Glomerular visceral epithelial cell (primary cell): Measurements from ENCODE around the gene MUC4.
"Not testable (repeated sequence)": the region's sequence is repeated elsewhere in the genome, so short reads cannot be mapped to it uniquely, and the experiment has no call there.

Experiments used
- DNase-seq: peaks from one replicate; pipeline ENCODE4 v3.0.0-alpha.2; 2016; ENCODE audit errors: extremely low spot score

MUC4 gene

DNA sequence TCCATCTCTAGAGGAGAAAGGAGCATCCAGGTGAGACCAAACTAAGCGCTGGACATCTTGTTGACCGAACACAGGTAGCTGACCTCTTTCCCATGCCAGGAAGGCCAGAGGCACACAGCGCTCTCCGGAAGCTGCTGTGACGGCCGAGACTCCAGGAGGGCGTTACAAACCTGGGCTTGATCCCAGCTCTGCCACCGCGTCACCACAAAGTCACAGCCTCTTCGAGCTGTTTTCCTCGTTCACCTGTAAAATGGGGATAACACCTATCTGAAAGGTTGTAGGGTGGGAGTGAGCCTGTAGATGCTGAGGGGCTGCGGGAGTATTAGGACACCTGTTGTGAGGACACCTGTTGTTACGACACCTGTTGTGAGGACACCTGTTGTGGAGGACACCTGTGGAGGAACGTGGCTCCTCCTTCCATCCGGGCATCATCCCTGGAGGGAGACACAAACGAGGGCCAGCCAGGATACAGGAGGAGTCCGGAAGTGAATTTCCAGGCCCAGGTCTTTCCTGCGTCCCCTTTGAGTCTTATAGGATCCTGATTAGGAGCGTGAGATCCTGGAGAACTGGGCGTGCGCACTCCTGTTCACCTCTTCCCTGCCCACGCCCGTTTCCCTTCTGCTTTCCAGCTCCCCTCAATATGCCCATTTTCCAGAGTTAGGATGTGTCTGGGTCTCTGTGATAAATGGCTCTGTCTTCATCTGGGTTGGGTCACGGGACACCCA is 2.3 kb upstream of the MUC4 start:
- DNase-seq = no peak

DNA sequence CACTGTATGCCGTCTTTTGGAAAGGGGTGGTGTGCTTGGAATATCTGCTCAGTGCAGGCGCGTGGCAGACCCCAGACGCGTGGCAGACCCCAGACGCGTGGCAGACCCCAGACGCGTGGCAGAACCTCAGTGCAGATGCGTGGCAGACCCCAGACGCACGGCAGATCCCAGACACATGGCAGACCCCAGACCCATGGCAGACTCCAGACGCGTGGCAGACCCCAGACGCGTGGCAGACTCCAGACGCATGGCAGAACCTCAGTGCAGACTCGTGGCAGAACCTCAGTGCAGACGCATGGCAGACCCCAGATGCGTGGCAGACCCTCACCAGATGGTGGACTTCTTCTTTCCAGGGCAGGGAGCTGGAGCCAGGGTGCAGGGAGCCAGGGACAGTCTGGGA is 637 bp upstream of the MUC4 start:
- no peak for DNase-seq

GRCh38 chr3:195810455-195810845 is 1.3 kb downstream of the MUC4 start:
- DNase-seq = no peak

- DNase-seq = no peak
Measured at GRCh38 chr3:195809796-195810454, 1.8 kb downstream of the MUC4 start.

- no peak for DNase-seq
Measured at GRCh38 chr3:195809291-195809785, 2.4 kb downstream of the MUC4 start.

GRCh38 chr3:195808741-195809290 is 2.9 kb downstream of the MUC4 start:
- no peak for DNase-seq

- DNase-seq = peak; percentile 35
Measured at GRCh38 chr3:195807681-195808121, 4.0 kb downstream of the MUC4 start.

DNA sequence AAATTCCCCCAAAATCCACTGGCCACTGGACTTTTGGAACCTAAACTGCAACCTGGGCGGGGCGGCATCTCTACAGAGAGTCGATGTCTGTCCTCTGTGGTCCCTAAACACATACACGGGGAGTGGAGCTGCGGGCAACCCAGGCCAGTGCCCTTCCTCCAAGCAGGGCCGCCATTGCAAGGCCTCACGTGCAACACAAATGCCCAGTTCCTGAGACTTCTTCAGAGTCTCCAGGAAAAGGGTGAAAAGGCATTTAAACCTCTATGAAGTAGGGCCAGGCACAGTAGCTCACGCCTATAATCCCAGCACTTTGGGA is 4.9 kb downstream of the MUC4 start:
- no peak for DNase-seq

DNA sequence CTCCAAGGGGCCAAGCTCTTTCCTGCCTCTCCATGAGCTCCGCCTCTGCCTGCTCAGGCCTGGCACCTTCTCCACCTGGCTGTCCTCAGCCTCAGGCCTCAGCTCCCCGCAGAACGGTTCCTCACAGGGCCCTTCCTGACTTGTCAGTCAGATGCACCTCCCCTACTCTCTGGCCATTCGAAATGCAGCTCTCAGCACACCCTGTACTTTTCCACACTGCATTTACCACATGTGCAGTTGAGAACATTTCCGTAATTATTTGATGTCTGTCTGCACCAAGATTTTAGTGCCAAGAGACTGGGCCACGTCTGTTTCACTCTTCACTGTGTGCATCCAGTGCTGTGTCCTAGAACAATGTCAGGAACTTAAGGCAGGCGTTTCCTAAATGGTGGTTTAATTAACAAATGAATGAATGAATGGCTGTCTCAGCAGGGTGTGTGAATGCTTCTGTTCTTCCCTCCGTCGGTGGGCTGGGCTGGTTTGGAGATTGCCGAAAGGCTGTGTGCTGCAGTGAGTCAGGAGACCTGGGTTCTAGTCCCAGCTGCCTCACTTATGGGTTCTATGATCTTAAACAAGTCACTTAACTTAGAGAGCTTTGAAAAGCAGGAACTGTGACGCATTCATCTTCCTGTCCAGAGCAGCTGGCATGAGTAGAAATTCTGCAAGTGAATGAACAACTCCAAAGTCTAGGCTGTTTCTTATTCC is 5.4 kb downstream of the MUC4 start:
- DNase-seq = no peak

GRCh38 chr3:195805588-195805987 is 6.1 kb downstream of the MUC4 start:
- not testable (repeated sequence) for DNase-seq

- DNase-seq = no peak
Measured at GRCh38 chr3:195805181-195805580, 6.5 kb downstream of the MUC4 start.

DNA sequence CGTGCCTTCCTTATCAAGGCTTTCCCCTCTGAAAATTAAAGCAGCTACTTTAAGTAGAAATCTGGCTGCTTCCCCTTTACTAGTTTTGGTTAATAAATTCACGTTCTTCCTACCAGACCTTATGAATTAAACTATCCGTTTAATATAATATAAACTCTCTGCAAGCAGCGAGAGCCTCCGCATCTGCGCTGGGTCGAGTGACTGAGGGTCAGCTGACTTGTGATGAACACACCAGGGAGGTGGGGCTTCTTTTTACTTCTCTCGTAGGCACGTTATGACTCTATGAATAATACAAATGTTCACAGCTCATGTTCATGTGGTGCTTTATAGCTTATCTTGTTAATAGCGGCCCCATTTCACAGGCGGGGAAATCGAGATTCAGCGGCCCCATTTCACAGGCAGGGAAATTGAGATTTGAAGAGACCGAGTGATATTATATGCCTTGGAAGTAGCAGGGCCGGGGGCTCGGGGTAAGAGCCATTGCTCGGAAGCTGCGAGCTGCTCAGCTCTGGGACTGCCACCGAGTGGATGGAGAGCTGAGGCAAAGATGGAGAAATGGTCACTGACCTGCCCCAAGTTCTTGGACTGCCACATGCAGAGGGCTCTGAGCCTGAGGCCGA is 8.3 kb downstream of the MUC4 start:
- DNase-seq = no peak

GRCh38 chr3:195802795-195803194 is 8.9 kb downstream of the MUC4 start:
- DNase-seq = no peak

- no peak for DNase-seq
Measured at GRCh38 chr3:195802261-195802701, 9.4 kb downstream of the MUC4 start.

DNA sequence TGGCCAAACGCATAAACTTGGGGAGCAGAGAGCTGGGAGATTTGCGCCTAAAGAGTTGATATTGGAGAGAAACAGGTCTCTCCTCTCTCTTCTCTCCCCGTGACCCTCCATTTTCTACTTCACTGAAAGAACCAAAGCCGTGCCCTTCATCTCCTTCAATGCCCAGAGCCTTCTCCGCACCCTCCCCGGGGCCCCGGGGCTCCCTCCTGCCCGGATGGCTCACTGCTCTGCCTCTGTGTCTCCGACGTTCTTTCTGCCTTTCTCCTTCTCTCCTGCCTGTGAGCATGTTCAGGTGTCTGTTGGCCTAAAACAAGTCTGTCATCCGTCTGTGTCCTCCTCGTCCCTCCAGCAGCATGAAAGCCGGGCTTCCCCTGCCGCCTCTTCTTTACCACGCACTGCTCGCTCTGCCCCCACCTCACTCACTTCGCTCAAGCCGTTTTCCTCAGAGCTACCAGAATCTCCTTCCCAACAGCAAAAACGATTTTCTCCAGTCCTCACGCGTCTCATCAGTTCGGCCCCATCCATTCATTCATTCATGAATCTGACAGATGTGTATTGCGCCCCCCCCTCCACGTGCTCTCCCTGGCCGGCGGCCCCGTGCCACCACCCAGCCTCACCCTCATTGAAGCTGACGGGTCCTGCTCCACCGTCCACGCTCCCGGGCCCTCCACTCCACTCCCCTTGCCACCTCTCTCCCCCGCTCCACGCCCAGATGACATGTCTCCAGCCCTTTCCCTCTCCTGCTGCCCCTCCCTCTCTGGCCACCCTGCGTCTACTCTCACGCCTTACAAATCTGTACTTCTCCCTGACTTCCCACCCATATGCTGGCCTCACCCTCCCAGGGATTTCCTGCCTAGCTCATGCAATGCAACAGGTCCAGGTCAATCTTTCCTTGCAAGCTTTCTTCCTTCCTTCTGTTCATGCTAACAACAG is 10.2 kb downstream of the MUC4 start:
- no peak for DNase-seq

DNA sequence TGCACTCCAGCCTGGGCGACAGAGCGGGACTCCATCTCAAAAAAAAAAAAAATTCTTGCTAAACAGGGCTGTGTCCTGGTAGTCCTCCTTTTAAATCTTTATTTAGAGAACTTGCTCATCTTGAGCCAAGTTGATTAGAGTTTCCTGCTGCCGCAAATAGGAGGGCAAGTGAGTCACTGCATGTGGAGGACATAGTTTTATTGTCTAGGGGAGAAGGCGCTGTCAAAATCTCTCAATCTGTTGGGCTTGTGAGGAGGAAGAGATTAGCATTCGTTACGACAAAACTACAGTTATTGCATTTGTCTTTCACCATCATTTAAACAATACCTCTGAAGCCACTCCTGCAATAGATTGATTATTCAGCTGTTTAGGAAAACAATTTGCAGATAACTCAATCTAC is 11.5 kb downstream of the MUC4 start:
- DNase-seq = no peak

- no peak for DNase-seq
Measured at GRCh38 chr3:195796795-195797194, 14.9 kb downstream of the MUC4 start.

DNA sequence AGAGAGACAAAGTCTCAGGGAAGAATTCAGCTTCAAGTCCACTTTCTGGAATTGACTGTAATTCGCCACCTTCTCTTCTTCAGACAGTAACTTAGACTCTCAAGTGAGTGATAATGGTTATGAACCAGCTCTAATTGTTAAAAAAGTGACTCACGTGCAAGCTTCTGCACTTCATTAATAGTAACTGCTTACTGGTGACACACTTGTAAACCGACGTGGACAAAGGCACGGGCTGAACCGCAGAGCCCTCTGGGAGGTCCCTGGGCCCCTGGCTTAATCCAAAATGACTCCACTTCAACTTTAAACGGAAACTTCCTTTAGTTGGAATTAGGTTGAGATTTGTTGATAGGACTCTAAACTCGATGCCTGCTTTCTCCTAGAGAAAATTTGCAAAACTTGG is 17.0 kb downstream of the MUC4 start:
- no peak for DNase-seq

DNA sequence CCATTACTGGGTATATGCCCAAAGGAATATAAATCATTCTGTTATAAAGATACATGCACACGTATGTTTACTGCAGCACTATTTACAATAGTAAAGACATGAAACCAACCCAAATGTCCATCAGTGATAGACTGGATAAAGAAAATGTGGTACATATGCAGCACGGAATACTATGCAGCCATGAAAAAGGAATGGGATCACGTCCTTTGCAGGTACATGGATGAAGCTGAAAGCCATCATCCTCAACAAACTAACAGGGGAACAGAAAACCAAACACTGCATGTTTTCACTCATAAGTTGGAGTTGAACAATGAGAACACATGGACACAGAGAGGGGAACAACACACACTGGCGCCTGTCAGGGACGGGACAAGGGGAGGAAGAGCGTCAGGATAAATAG is 19.1 kb downstream of the MUC4 start:
- not testable (repeated sequence) for DNase-seq

- no peak for DNase-seq
Measured at GRCh38 chr3:195790901-195791300, 20.8 kb downstream of the MUC4 start.
